ENCODE measurements around the gene RTL3. TPM values are rescaled to one million over a fixed set of nuclear protein-coding genes. Genes with fewer than 3 reads are reported as not detected.
A peak's percentile ranks its signal among the peaks of the same experiment; 100 is the strongest.
"Not testable (repeated sequence)": the region's sequence is repeated elsewhere in the genome, so short reads cannot be mapped to it uniquely, and the experiment has no call there.

The RTL3 gene
- polyA plus RNA-seq (2013, experiment 1 of 2; ENCODE audit: insufficient read length), result 1.3 TPM
- polyA plus RNA-seq (2013, experiment 2 of 2; ENCODE audit: insufficient read length), result 1.3 TPM

DNA sequence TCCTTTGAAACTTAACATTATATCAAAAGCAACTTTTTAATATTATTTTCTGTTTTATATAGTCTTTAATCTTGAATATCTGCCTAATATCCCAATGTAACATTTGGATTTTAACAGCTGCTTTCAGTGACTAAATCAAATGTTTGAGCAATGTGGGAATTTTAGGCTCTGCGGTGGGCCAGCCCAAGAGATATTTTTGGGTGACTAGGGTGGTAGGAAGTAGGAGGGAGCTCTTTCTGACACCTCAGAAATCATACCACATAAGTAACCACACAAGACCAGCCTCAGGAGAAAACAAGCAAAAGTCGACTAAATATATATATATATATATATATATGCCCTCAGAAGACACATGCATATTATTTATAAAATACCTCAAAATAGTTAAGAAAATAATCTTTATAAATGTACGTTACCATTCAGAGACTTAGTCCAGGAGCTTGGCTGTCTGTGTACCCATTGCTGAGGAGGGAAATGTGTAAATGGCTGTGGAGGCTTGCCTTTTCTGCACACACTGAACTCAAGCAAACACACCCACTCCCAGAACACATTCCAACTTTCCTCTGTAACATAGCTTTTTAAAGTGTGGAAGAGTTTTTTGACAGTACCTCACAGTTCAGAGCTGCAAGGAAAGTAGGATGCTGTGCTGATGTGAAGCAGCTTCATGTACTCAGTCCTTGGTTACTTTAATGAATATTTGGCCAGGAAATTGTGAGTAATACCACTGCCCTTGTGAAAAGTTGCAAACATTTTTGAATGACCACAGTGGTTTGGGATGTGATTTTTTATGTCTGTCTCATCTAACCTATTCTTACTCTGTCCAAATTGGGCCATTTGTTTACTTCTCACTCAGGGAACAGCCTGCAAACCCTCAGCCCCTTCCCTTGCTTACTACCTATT, at the start of gene RTL3:
Gene RTL3, minus strand, starts transcription at position 484 of the 900 bp plus-strand sequence. CDS start 908 bp downstream, outside the sequence.
- peak; percentile 89 for DNase-seq

DNA sequence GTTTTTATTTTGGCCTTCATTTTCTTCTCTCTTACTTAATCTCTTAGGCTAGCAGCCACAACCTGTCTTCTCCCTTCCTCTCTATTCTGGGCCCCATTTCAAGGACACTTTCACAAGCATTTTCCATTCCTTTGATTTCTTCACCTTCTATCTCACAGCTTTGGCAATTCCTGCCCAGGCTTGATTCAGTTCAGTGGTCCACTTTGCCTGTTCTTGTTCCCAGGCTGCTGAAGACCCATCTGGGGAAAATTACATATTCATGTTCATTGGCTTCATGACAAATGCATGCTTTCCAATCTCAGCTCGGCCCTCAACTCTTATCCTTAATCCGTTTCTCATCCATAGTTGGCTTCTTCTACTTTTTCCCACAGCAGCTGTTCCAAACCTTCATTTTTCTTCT, 49.7 kb upstream of the RTL3 start:
- DNase-seq, result no peak

DNA sequence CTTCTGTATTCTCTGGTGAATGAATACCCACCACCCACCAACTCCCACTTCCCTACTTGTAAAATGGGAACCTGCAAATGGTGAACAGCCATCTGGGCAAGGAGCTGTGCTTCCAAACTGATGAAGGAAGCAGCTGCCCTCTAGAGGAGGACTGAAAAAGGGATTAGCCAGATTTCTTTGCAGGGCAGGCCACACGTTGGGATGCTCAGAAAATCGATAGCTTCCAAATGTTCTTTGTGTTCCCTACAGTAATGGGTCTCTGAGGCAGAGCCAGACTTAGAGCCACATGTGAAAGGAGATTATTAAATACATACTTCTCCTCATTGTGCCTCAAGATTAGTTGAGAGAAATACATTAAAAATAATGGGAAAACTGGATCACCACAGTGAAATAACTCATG, 49.1 kb upstream of the RTL3 start:
- DNase-seq, result peak; percentile 56

GRCh38 chrX:78706071-78706470, 46.9 kb upstream of the RTL3 start:
- no peak for DNase-seq

- DNase-seq, result no peak
Observed at GRCh38 chrX:78693536-78693935, 34.4 kb upstream of the RTL3 start.

- DNase-seq, result no peak
Observed at GRCh38 chrX:78693012-78693411, 33.9 kb upstream of the RTL3 start.

- DNase-seq, result no peak
Observed at GRCh38 chrX:78687586-78687985, 28.5 kb upstream of the RTL3 start.

DNA sequence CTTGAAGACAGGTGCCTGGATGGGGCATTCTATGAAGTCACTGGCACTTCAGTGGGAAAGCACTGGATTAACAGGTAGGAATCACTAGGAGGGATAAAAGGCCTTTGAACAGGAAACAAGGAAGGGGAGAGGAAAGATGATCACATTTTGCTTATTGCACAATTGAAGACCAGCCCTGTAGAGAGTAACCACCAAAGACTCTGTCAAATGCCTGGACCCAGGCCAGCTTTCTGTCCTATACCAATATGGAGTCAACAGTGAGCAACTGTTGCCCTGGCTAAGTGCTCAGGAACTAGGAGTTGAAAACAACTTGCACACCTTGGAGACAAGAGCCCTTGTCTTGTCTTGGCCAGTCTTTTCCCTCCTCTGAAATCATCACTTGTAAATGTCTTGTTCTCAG, 14.1 kb upstream of the RTL3 start:
- DNase-seq, result no peak

DNA sequence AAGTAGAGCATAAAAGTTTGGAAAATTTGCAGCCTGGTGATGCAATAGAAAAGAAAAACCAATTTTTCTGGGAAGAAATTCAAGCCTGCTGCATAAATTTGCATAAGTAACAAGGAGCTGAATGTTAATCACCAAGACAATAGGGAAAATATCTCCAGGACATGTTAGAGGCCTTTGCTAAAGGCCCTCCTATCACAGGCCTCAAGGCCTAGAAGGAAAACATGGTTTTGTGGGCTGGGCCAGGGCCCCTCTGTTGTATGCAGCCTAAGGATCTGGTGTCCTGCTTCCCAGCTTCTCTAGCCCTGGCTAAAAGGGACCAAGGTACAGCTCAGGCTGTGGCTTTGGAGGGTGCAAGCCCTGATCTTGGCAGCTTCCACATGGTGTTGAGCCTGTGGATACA, 6.2 kb upstream of the RTL3 start:
- no peak for DNase-seq

- peak; percentile 20 for DNase-seq
Observed at GRCh38 chrX:78661836-78662235, 2.7 kb upstream of the RTL3 start.

DNA sequence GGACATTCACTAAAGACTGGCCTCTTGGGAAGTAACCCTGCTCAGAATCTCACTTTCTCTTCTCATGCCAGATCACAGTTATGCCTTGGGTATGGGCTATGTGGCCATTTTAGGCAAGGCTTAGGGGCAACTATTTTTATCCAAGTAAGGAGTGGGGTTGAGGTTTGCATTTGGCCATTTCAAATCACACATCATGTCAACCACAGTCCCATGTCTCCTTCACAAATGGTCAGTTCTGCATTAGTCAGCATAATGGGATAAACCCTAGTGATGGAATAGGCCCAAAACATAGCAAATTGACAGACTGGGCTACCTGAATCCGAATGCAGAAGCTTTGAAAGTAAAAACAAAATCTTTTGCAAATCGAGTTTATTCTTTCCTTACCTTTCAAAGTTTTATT, 827 bp upstream of the RTL3 start:
- DNase-seq, result no peak

GRCh38 chrX:78658414-78658813, 714 bp downstream of the RTL3 start:
- DNase-seq, result no peak

DNA sequence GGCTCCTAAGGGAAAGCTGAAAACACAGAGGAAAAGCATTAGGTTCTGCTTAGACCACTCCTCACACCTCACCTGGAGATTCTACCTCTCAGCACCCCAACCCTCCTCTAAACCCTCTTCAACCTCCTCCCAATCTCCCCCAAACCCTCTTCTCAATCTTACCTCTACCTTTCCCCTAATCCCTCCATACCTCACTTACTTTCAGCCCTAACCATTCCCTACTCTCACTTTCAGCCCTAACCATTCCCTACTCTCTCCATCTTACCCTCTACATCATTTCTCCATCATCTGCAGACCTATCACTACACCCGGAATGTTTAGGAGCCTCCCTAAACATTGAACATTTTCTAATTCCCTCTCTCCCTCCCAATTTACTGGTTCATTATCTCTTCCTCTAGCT, 3.5 kb downstream of the RTL3 start:
- DNase-seq, result no peak

DNA sequence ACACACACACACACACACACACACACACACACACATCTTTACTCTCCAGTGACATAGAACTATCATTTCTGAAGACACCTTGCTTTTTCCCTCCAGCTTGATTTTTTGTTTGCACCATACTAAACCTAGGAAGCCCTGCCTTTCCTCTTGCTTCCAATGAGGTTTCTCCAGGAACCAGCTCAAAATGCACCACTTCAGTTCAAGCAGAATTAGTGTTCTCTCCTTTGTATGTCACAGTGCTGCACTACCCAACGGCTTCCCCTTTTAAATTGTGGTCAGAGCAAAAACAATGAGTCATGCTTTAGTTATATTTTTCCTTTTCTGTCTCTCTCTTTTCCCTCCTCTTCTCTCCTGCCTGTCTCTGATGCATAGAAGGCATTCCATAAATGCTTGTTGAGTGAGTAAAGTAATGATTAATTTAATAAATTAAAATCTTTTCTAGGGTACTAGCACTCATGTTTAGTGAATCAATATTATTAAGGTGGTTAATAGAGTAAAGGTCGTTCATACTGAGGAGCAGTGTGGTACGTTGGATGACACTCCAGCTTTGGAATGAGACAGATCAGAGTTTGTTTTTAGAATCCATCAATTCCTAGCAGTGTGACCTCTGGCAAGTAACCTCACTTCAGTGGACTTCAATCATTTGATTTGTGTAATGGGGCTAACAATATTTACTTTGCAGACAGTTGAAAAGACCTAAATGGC, 5.9 kb downstream of the RTL3 start:
- DNase-seq, result peak; percentile 89

DNA sequence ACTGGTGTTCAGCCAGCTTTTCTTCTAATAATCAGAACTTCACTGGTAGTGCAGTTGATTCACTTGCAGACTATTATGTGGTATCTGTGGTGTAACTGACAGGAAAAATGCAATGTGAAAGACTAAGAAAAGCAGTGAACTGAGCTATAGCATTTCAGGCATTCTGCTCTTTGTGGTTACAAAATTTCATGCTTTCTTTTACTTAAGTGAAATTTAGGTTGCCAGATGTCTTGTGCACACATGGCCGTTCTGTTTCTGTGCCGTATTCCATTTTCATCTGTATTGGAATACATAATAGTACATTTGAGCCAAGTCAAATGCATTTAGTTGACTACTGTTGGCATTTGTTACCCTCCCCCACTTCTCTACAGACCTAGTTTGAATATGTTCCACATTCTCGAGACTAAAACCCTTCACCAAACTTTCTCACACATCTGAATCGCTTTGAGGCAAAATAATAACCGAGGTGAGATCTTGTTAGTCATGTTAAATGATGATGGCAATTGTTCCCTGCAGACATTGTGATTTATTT, 8.2 kb downstream of the RTL3 start:
- peak; percentile 85 for DNase-seq

- no peak for DNase-seq
Observed at GRCh38 chrX:78643874-78644273, 15.3 kb downstream of the RTL3 start.

DNA sequence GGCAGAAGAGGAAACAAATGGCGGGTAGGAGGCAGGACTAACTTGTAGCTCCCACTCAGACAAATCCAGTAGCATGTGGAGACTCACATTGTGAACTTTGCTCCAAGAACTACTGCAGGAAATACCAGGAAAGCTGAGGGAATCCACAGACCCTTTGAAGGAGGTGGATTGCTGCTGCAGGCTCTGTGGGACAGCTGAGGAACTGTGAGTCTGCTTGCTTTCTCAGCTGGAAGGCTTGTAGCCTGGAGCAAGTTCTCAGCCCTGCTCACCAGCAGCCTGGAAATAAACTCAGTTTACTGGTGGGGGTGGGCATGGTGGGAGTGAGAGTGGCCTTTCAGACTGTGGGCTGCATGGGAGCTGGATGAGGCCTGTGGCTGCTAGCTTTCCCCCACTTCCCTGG, 16.0 kb downstream of the RTL3 start:
- peak; percentile 77 for DNase-seq

DNA sequence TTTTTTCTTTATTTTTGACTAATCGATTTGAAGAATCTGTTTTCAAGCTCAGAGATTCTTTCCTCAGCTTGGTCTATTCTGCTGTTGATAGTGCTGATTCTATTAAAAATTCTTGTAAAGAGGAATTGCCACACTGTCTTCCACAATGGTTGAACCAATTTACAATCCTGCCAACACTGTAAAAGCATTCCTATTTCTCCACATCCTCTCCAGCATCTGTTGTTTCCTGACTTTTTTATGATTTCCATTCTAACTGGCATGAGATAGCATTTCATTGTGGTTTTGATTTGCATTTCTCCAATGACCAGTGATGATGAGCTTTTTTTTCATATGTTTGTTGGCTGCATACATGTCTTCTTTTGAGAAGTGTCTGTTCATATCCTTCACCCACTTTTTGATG, 23.0 kb downstream of the RTL3 start:
- DNase-seq, result not testable (repeated sequence)

GRCh38 chrX:78624962-78625909, 33.9 kb downstream of the RTL3 start:
- no peak for DNase-seq

DNA sequence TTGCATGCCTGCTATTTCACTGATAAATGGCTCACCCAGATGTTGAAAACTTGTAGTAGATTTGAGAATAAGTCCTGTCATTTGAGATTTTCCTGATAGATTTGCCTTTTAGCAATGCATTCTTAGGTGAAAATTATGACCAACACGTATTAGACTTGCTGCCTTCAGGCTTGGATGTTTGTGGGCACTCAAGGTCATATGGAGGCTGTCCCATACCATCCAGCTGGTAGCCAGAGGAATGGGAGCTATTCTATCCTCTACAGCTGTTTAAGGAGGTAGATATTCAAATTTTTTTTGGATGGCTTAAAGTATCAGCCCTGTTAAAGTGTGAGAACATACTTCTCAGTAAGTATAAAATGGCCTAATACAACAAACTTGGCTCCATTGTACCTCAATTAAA, 34.7 kb downstream of the RTL3 start:
- DNase-seq, result no peak

GRCh38 chrX:78622831-78623230, 36.3 kb downstream of the RTL3 start:
- DNase-seq, result no peak

- DNase-seq, result peak; percentile 43
Observed at GRCh38 chrX:78619834-78620233, 39.3 kb downstream of the RTL3 start.

Data from fibroblast of skin of scalp (primary cell).